HL-60 (cell line): ENCODE measurements around the gene OR8D2.

Source experiments
- POLR2AphosphoS5 ChIP-seq: IDR thresholded peaks from 2 replicates; pipeline ENCODE4 v1.6.1; 2012; ENCODE audit warnings: low read depth
- TF ChIP-seq, protein P1 (sequence below): IDR thresholded peaks from one replicate; pipeline ENCODE4 v1.5.1; 2011; ENCODE audit warnings: low read length, control low read depth, inconsistent platforms; ENCODE audit not compliant: insufficient read depth

- no peak for TF ChIP-seq POLR2AphosphoS5
- TF ChIP-seq, protein P1, sequence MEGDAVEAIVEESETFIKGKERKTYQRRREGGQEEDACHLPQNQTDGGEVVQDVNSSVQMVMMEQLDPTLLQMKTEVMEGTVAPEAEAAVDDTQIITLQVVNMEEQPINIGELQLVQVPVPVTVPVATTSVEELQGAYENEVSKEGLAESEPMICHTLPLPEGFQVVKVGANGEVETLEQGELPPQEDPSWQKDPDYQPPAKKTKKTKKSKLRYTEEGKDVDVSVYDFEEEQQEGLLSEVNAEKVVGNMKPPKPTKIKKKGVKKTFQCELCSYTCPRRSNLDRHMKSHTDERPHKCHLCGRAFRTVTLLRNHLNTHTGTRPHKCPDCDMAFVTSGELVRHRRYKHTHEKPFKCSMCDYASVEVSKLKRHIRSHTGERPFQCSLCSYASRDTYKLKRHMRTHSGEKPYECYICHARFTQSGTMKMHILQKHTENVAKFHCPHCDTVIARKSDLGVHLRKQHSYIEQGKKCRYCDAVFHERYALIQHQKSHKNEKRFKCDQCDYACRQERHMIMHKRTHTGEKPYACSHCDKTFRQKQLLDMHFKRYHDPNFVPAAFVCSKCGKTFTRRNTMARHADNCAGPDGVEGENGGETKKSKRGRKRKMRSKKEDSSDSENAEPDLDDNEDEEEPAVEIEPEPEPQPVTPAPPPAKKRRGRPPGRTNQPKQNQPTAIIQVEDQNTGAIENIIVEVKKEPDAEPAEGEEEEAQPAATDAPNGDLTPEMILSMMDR: peak; percentile 8
Measured at GRCh38 chr11:124277804-124278203, 42.2 kb downstream of the OR8D2 start.
